GM12892 (cell line): ENCODE data around the gene MND1.

ENCODE experiments used
- POLR2A ChIP-seq: IDR thresholded peaks from 2 replicates; pipeline ENCODE4 v1.6.1; 2011; ENCODE audit warnings: low read depth, low read length, control low read depth
- POLR2AphosphoS5 ChIP-seq: IDR thresholded peaks from 2 replicates; pipeline ENCODE4 v1.6.1; 2011; ENCODE audit warnings: low read depth, low read length, control low read depth
- TAF1 ChIP-seq: IDR thresholded peaks from 2 replicates; pipeline ENCODE4 v1.6.1; 2011; ENCODE audit warnings: low read depth, mild to moderate bottlenecking, control low read depth, low read length, borderline replicate concordance

DNA sequence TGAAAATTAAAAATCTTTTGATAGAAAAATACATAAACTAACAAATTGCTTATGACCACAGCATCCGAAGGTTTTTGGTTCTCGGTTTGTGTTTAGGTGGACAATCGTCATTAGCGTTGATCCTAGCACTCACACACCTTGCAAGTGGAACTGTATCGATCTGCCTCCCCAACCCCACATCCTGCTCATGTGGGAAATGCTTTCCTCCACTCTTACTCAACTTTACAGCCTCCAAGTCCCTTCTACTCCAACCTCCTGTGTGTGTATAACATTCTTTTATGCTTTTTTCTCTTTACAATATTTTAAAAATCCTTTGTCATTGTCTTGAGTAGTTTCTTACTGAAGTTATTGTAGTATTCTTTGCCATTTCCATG lies 106.0 kb downstream of the MND1 start:
- TF ChIP-seq POLR2AphosphoS5 (no peak), POLR2A (no peak), TAF1 (no peak)
